Sigmoid colon (tissue), 7 donors: ENCODE results near the gene GMEB2. TPM values are rescaled to one million over a fixed set of nuclear protein-coding genes. Genes with fewer than 3 reads are reported as not detected.
"Not testable (repeated sequence)": the region's sequence is repeated elsewhere in the genome, so short reads cannot be mapped to it uniquely, and the experiment has no call there.

Experiments used
- DNase-seq: peaks from one replicate; pipeline ENCODE4 v3.0.0-alpha.2; 2019
- H3K27ac ChIP-seq, 4 donors: fragments of 200-600 bp; sonication (generic); one replicate each; pipeline ENCODE4 v1.5.1; 2016 to 2019; ENCODE audit warnings: mild to moderate bottlenecking in 1 of 4
- H3K27me3 ChIP-seq, 3 donors: fragments of 200-600 bp; sonication (generic); one replicate each; pipeline ENCODE4 v1.5.1; 2019; ENCODE audit warnings: mild to moderate bottlenecking in 1 of 3
- H3K36me3 ChIP-seq, 4 donors: fragments of 200-600 bp; sonication (generic); one replicate each; pipeline ENCODE4 v1.5.1; 2016 to 2019
- H3K4me1 ChIP-seq, 4 donors: fragments of 200-600 bp; sonication (generic); one replicate each; pipeline ENCODE4 v1.5.1; 2017 to 2019
- H3K4me3 ChIP-seq, 4 donors: fragments of 200-600 bp; sonication (generic); one replicate each; pipeline ENCODE4 v1.5.1; 2017 to 2019; ENCODE audit warnings: mild to moderate bottlenecking in 2 of 4, moderate library complexity in 1 of 4
- H3K9me3 ChIP-seq, 4 donors: fragments of 200-600 bp in 3 of 4; sonication (generic) in 3 of 4; one replicate each; pipeline versions ENCODE4 v1.5.1 to v1.6.1; 2013 to 2019
- EP300 ChIP-seq, 4 donors: sonication (generic); formaldehyde crosslinking; IDR thresholded peaks; one replicate each; pipeline ENCODE4 v1.6.1; 2017; ENCODE audit warnings: antibody characterized with exemption in 4 of 4
- POLR2A ChIP-seq, 2 donors: fragments of 450-650 bp; IDR thresholded peaks; one replicate each; pipeline ENCODE4 v1.6.1; 2016; ENCODE audit warnings: antibody characterized with exemption in 2 of 2, mild to moderate bottlenecking in 2 of 2, moderate library complexity in 2 of 2
- POLR2AphosphoS5 ChIP-seq, 4 donors: sonication (generic); formaldehyde crosslinking; IDR thresholded peaks; one replicate each; pipeline ENCODE4 v1.6.1; 2017; ENCODE audit warnings: antibody characterized with exemption in 4 of 4
- WGBS, 2 donors: extraction: QIAGEN DNeasy Blood & Tissue Kit; methylation state at CpG; one replicate each; pipeline ENCODE4 v1.1.7; 2013; 5-methylcytosine and 5-hydroxymethylcytosine counted together
- intact Hi-C: fragments of 100-400 bp; cut with DNase I; formaldehyde crosslinking; loops from one replicate; pipeline ENCODE4 v1.15.1; 2023
- polyA plus RNA-seq, 3 donors: library from polyadenylated mRNA; stranded (reverse); fragments of 200-250 nt; gene quantifications; one replicate each; pipeline ENCODE4 v1.2.3, GENCODE V29; 2013
- total RNA-seq, 4 donors: library from RNA; depleted of rRNA; stranded (reverse); fragments of >200 nt; gene quantifications; one replicate each; pipeline ENCODE4 v1.1.0, GENCODE V29; 2016
- TF ChIP-seq, protein P1 (sequence below), 4 experiments: fragments of 450-650 bp in 3 of 4; fragments of 200-600 bp in 1 of 4; IDR thresholded peaks; one replicate each; pipeline ENCODE4 v1.5.1; 2016 to 2019; ENCODE audit warnings: antibody characterized with exemption in 4 of 4, mild to moderate bottlenecking in 3 of 4, moderate library complexity in 2 of 4
- donor health status: healthy with polysubstance abuse.
- donor health status: Bipolar disorder and iron deficiency.
- donor health status: healthy.

Gene GMEB2, protein sequence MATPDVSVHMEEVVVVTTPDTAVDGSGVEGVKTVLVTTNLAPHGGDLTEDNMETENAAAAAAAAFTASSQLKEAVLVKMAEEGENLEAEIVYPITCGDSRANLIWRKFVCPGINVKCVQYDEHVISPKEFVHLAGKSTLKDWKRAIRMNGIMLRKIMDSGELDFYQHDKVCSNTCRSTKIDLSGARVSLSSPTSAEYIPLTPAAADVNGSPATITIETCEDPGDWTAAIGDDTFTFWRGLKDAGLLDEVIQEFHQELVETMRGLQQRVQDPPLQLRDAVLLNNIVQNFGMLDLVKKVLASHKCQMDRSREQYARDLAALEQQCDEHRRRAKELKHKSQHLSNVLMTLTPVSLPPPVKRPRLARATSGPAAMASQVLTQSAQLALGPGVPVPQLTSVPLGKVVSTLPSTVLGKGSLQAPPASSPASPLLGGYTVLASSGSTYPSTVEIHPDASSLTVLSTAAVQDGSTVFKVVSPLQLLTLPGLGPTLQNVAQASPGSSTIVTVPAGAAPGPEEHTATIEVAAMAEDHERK
- 1 to 10 TPM; 6.2 to 8.2 (median 8.0) TPM for total RNA-seq
- 10 to 100 TPM in 1 of 3 donors, 1 to 10 TPM in 2; 6.0 to 15.1 (median 7.4) TPM for polyA plus RNA-seq

DNA sequence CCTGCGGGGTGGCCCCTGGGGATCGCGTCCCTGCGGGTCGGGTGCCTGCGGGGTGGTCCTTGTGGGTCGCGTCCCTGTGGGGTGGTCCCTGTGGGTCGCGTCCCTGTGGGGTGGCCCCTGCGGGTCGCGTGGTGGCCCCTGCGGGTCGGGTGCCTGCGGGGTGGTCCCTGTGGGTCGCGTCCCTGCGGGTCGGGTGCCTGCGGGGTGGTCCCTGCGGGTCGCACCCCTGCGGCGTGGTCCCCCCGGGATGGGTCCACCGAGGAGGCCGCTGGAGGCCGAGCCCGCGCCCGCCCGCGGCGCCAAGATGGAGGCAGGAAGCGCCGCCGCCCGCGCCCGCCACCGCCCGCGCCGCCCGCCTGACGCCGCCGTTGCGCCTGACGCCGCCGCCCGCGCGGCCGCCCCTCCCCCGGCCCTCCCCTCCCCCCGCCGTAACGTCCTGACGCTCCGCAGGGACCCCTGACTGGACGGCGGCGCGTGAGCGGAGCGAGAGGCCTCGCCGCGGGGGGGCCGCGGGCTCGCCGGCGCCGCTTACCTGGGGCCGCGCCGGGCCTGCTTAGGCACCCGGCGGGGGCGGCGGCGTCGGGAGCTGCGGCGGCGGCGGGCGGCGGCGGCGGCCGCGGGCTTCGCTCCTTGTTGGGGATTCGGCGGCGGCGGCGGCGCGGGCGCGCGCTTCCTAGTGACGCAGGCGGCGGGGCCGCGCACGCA is at the start of gene GMEB2:
TSS of gene GMEB2 (minus strand) at position 678 of the 705 bp plus-strand sequence. CDS start 7,704 bp downstream, outside the sequence.
- no peaks in the 10 kb centered on the region for H3K27me3 ChIP-seq
- H3K36me3 ChIP-seq: no peaks in the 10 kb centered on the region
- H3K9me3 ChIP-seq: no peaks in the 10 kb centered on the region
- peak; percentile 90 for DNase-seq
- H3K27ac ChIP-seq: peak within 1 kb of the TSS; percentile 95 to 99 (median 96)
- H3K4me1 ChIP-seq: peaks cover 0 to 37% (median 21%) of the 10 kb centered on the region in 4 donors
- TF ChIP-seq POLR2AphosphoS5 (IDR thresholded peaks at IDR 0.05): peak in 2 of 4 donors; percentile 76 to 77
- TF ChIP-seq, protein P1, sequence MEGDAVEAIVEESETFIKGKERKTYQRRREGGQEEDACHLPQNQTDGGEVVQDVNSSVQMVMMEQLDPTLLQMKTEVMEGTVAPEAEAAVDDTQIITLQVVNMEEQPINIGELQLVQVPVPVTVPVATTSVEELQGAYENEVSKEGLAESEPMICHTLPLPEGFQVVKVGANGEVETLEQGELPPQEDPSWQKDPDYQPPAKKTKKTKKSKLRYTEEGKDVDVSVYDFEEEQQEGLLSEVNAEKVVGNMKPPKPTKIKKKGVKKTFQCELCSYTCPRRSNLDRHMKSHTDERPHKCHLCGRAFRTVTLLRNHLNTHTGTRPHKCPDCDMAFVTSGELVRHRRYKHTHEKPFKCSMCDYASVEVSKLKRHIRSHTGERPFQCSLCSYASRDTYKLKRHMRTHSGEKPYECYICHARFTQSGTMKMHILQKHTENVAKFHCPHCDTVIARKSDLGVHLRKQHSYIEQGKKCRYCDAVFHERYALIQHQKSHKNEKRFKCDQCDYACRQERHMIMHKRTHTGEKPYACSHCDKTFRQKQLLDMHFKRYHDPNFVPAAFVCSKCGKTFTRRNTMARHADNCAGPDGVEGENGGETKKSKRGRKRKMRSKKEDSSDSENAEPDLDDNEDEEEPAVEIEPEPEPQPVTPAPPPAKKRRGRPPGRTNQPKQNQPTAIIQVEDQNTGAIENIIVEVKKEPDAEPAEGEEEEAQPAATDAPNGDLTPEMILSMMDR (IDR thresholded peaks at IDR 0.05): no peak
- no peak for TF ChIP-seq EP300 (IDR thresholded peaks at IDR 0.05)
- peak; percentile 10 to 16 for TF ChIP-seq POLR2A (IDR thresholded peaks at IDR 0.05)
- intact Hi-C loops: loop anchor here (2.0 kb wide), 3 partner anchors 28 to 114 kb away; partner anchors contain the start of gene HELZ2
- whole genome bisulfite sequencing, 2 donors: 0 to 1% methylated on average over 114 of the region's 114 CpGs
- H3K4me3 ChIP-seq: peak within 1 kb of the TSS; percentile 88 to 98 (median 90)

DNA sequence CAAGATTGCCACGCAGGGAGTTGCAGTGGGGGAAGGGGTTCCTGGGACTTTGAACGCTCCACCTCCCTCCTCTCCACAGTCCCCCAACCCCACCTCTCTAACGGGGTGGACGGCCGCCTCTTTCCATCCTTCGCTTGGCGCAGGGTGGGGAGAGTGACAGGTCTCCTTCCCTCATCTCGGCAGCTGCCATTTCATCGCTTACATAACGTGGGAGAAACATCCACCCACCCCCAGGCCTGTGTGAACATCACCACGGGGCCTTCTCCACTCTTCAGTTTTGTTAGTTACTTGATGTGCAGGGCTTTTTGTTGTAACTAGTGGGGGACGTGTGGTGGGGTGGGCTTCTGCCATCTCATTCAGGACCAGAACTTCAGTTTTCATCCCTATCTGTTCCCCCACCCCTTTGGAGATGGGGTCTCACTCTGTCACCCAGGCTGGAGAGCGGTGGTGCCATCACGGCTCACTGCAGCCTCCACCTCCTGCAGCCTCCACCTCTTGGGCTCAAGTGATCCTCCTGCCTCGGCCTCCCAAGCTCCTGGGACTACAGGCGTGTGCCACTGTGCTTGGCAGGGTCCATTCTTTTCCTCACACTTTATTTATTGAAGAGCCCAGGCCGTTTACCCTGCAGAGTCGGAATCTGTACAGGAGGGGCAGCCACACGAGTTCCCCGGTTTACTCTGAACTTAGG is 48.9 kb upstream of the GMEB2 start:
- Histone ChIP-seq H3K9me3 (no peaks in the 10 kb centered on the region), H3K4me1 (no peaks in the 10 kb centered on the region), H3K27me3 (no peaks in the 10 kb centered on the region), H3K27ac (no peak overlapping the region), H3K36me3 (peaks cover 0 to 74% (median 26%) of the 10 kb centered on the region in 4 donors), H3K4me3 (no peak overlapping the region)
- no peak for DNase-seq
- intact Hi-C loops: no loop called here
- TF ChIP-seq POLR2A (IDR thresholded peaks at IDR 0.05): no peak
- TF ChIP-seq EP300 (IDR thresholded peaks at IDR 0.05): no peak
- TF ChIP-seq, protein P1 (IDR thresholded peaks at IDR 0.05): no peak
- TF ChIP-seq POLR2AphosphoS5 (IDR thresholded peaks at IDR 0.05): no peak
- 95 to 97% methylated on average over 20 of the region's 20 CpGs for WGBS, 2 donors

DNA sequence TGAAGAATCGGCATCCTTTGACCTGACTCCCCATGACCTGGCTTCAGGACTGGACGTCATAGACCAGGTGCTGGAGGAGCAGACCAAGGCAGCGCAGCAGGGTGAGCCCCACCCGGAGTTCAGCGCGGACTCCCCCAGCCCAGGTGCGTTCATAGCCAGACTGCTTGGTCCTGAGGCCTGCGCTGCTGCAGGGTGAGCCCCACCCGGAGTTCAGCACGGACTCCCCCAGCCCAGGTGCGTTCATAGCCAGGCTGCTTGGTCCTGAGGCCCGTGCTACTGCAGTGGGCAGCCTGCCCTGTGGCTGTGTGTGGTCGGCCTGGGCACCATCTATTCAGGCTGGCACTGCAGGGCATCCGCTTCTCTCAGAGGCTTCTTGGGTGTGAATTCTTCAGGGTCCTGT is 47.0 kb upstream of the GMEB2 start:
- Histone ChIP-seq H3K27me3 (no peaks in the 10 kb centered on the region), H3K36me3 (peaks cover 0 to 66% (median 23%) of the 10 kb centered on the region in 4 donors), H3K9me3 (no peaks in the 10 kb centered on the region), H3K27ac (no peak overlapping the region), H3K4me1 (no peaks in the 10 kb centered on the region), H3K4me3 (no peak overlapping the region)
- WGBS, 2 donors: 91 to 97% methylated on average over 14 of the region's 14 CpGs
- intact Hi-C loops: no loop called here
- TF ChIP-seq POLR2AphosphoS5 (IDR thresholded peaks at IDR 0.05): no peak
- no peak for TF ChIP-seq EP300 (IDR thresholded peaks at IDR 0.05)
- TF ChIP-seq, protein P1 (IDR thresholded peaks at IDR 0.05): no peak
- TF ChIP-seq POLR2A (IDR thresholded peaks at IDR 0.05): no peak
- DNase-seq: no peak

DNA sequence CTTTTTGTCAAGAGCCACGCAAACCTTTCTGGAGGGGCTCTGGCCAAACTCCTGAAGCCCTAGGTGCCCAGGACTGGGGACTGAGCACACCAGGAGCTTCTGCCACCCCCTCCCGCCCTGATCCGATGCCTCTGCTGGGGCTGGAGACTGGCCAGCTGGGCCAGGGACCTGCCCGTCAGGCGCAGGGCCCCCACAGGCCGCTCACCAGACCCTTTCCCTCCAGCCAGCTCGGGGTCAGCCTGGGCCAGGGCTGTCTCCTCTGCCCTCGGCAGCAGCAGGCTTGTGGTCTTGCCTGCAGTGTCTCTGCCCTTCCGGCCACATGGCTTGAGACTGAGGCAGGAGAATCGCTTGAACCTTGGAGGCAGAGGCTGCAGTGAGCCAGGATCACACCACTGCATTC is 45.8 kb upstream of the GMEB2 start:
- DNase-seq: no peak
- H3K9me3 ChIP-seq: no peaks in the 10 kb centered on the region
- H3K4me3 ChIP-seq: no peak overlapping the region
- WGBS, 2 donors: 97% methylated on average over 10 of the region's 10 CpGs
- H3K36me3 ChIP-seq: peaks cover 0 to 67% (median 29%) of the 10 kb centered on the region in 4 donors
- no peak overlapping the region for H3K27ac ChIP-seq
- intact Hi-C loops: no loop called here
- H3K27me3 ChIP-seq: no peaks in the 10 kb centered on the region
- TF ChIP-seq POLR2A (IDR thresholded peaks at IDR 0.05) (no peak), EP300 (IDR thresholded peaks at IDR 0.05) (no peak), POLR2AphosphoS5 (IDR thresholded peaks at IDR 0.05) (no peak)
- TF ChIP-seq, protein P1 (IDR thresholded peaks at IDR 0.05): no peak
- H3K4me1 ChIP-seq: no peaks in the 10 kb centered on the region

DNA sequence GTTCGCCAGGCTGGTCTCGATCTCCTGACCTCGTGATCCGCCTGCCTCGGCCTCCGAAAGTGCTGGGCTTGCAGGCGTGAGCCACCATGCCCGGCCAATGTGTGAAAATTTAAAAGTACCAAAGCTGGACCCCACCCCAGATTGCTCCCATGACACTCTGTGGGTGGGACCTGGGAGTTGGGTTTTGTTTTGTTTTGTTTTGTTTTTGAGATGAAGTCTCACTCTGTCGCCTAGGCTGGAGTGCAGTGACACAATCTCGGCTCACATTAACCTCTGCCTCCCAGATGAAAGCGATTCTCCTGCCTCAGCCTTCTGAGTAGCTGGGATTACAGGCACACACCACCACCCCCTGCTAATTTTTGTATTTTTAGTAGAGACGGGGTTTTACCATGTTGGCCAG is 44.8 kb upstream of the GMEB2 start:
- DNase-seq, H3K27ac ChIP-seq, H3K4me3 ChIP-seq, intact Hi-C loops, H3K27me3 ChIP-seq, H3K9me3 ChIP-seq, H3K4me1 ChIP-seq: not testable (repeated sequence)
- WGBS, 2 donors: 92 to 96% methylated on average over 12 of the region's 12 CpGs
- peaks cover 4 to 69% (median 36%) of the 10 kb centered on the region in 4 donors for H3K36me3 ChIP-seq
